Measurements from ENCODE around the gene NXPE1. TPM values are rescaled to one million over a fixed set of nuclear protein-coding genes. Genes with fewer than 3 reads are reported as not detected.
"Not testable (repeated sequence)": the region's sequence is repeated elsewhere in the genome, so short reads cannot be mapped to it uniquely, and the experiment has no call there.

NXPE1 gene
- total and polyA plus RNA-seq, 2 experiments from 2014 or later, result not detected

GRCh38 chr11:114605370-114605769 lies 45.7 kb upstream of the NXPE1 start:
- H3K27ac ChIP-seq, result no peak overlapping the region
- no peak overlapping the region for H3K4me3 ChIP-seq
- H3K4me1 ChIP-seq (ENCODE audit: low read depth), result no peaks in the 10 kb centered on the region
- H3K27me3 ChIP-seq, result no peaks in the 10 kb centered on the region
- DNase-seq (ENCODE audit: low read depth in 1 of 2, low spot score in 1 of 2), result no peak
- TF ChIP-seq CTCF (IDR thresholded peaks at IDR 0.05; ENCODE audit: low read depth, low read length), result no peak
- peaks cover 3% of the 10 kb centered on the region for H3K9me3 ChIP-seq (ENCODE audit: low read depth)
- no peaks in the 10 kb centered on the region for H3K36me3 ChIP-seq

GRCh38 chr11:114604886-114605285 lies 45.2 kb upstream of the NXPE1 start:
- no peak for DNase-seq (ENCODE audit: low read depth in 1 of 2, low spot score in 1 of 2)
- Histone ChIP-seq H3K4me3 (no peak overlapping the region), H3K27me3 (no peaks in the 10 kb centered on the region), H3K36me3 (no peaks in the 10 kb centered on the region), H3K4me1 (ENCODE audit: low read depth) (no peaks in the 10 kb centered on the region), H3K9me3 (ENCODE audit: low read depth) (peaks cover 3% of the 10 kb centered on the region), H3K27ac (no peak overlapping the region)
- no peak for TF ChIP-seq CTCF (IDR thresholded peaks at IDR 0.05; ENCODE audit: low read depth, low read length)

- H3K27me3 ChIP-seq, result no peaks in the 10 kb centered on the region
- no peaks in the 10 kb centered on the region for H3K36me3 ChIP-seq
- DNase-seq (ENCODE audit: low read depth in 1 of 2, low spot score in 1 of 2), result no peak
- no peak overlapping the region for H3K4me3 ChIP-seq
- TF ChIP-seq CTCF (IDR thresholded peaks at IDR 0.05; ENCODE audit: low read depth, low read length), result no peak
- H3K9me3 ChIP-seq (ENCODE audit: low read depth), result peaks cover 3% of the 10 kb centered on the region
- no peaks in the 10 kb centered on the region for H3K4me1 ChIP-seq (ENCODE audit: low read depth)
- no peak overlapping the region for H3K27ac ChIP-seq
These were observed 44.6 kb upstream of the NXPE1 start for GRCh38 chr11:114604179-114604813.

- not testable (repeated sequence) for DNase-seq (ENCODE audit: low read depth in 1 of 2, low spot score in 1 of 2); H3K4me1 ChIP-seq (ENCODE audit: low read depth); H3K27ac ChIP-seq; H3K9me3 ChIP-seq (ENCODE audit: low read depth); H3K36me3 ChIP-seq; H3K4me3 ChIP-seq; H3K27me3 ChIP-seq
These were observed 43.5 kb upstream of the NXPE1 start for GRCh38 chr11:114603151-114603550.

GRCh38 chr11:114598461-114598860 lies 38.8 kb upstream of the NXPE1 start:
- Histone ChIP-seq H3K4me1 (ENCODE audit: low read depth) (no peaks in the 10 kb centered on the region), H3K36me3 (no peaks in the 10 kb centered on the region), H3K4me3 (no peak overlapping the region), H3K27ac (no peak overlapping the region), H3K27me3 (no peaks in the 10 kb centered on the region), H3K9me3 (ENCODE audit: low read depth) (no peaks in the 10 kb centered on the region)
- no peak for DNase-seq (ENCODE audit: low read depth in 1 of 2, low spot score in 1 of 2)
- no peak for TF ChIP-seq CTCF (IDR thresholded peaks at IDR 0.05; ENCODE audit: low read depth, low read length)

- H3K4me3 ChIP-seq, result no peak overlapping the region
- H3K27me3 ChIP-seq, result no peaks in the 10 kb centered on the region
- DNase-seq (ENCODE audit: low read depth in 1 of 2, low spot score in 1 of 2), result no peak
- no peaks in the 10 kb centered on the region for H3K9me3 ChIP-seq (ENCODE audit: low read depth)
- H3K36me3 ChIP-seq, result no peaks in the 10 kb centered on the region
- TF ChIP-seq CTCF (IDR thresholded peaks at IDR 0.05; ENCODE audit: low read depth, low read length), result no peak
- no peaks in the 10 kb centered on the region for H3K4me1 ChIP-seq (ENCODE audit: low read depth)
- no peak overlapping the region for H3K27ac ChIP-seq
These were observed 36.7 kb upstream of the NXPE1 start for GRCh38 chr11:114596175-114596919.

All from cardiac muscle cell (in vitro differentiated cells and primary cell).